Subcutaneous abdominal adipose tissue (tissue), 5 donors: ENCODE data around the gene LRMDA.
"Not testable (repeated sequence)": the region's sequence is repeated elsewhere in the genome, so short reads cannot be mapped to it uniquely, and the experiment has no call there.

ENCODE experiments used
- H3K27ac ChIP-seq: one replicate; pipeline ENCODE4 v1.7.0; 2013; ENCODE audit warnings: low read depth, mild to moderate bottlenecking, inconsistent platforms, low read length, moderate library complexity
- H3K27me3 ChIP-seq, 5 donors: one replicate each; pipeline ENCODE4 v1.7.0; 2013; ENCODE audit warnings: low read length in 5 of 5, inconsistent platforms in 1 of 5; ENCODE audit not compliant: control insufficient read depth in 5 of 5, insufficient read depth in 4 of 5
- H3K36me3 ChIP-seq, 5 donors: one replicate each; pipeline ENCODE4 v1.7.0; 2013; ENCODE audit warnings: low read length in 5 of 5; ENCODE audit not compliant: control insufficient read depth in 5 of 5, insufficient read depth in 5 of 5
- H3K4me1 ChIP-seq, 5 donors: one replicate each; pipeline ENCODE4 v1.7.0; 2013; ENCODE audit warnings: low read length in 5 of 5, mild to moderate bottlenecking in 3 of 5, moderate library complexity in 1 of 5; ENCODE audit not compliant: control insufficient read depth in 5 of 5, insufficient read depth in 5 of 5
- H3K4me3 ChIP-seq, 5 donors: one replicate each; pipeline ENCODE4 v1.7.0; 2013; ENCODE audit warnings: low read length in 5 of 5, low read depth in 1 of 5
- H3K9ac ChIP-seq, 5 donors: one replicate each; pipeline ENCODE4 v1.7.0; 2013; ENCODE audit warnings: low read length in 5 of 5, mild to moderate bottlenecking in 4 of 5, moderate library complexity in 3 of 5
- H3K9me3 ChIP-seq, 5 donors: one replicate each; pipeline ENCODE4 v1.7.0; 2013; ENCODE audit warnings: low read length in 5 of 5; ENCODE audit not compliant: control insufficient read depth in 5 of 5
- donor health status: healthy.
- donor health status: healthy.
- donor health status: healthy.
- donor health status: healthy.
- donor health status: healthy.

LRMDA gene

GRCh38 chr10:76045174-76045573 lies 613.8 kb downstream of the LRMDA start:
- Histone ChIP-seq H3K4me3 (no peak overlapping the region), H3K9me3 (no peaks in the 10 kb centered on the region), H3K27me3 (no peaks in the 10 kb centered on the region), H3K9ac (no peak overlapping the region), H3K36me3 (peaks cover 0 to 2% (median 0%) of the 10 kb centered on the region in 5 donors), H3K27ac (no peak overlapping the region), H3K4me1 (no peaks in the 10 kb centered on the region)

- Histone ChIP-seq H3K27ac (no peak overlapping the region), H3K9me3 (no peaks in the 10 kb centered on the region), H3K4me1 (no peaks in the 10 kb centered on the region), H3K27me3 (no peaks in the 10 kb centered on the region), H3K36me3 (peaks cover 0 to 2% (median 0%) of the 10 kb centered on the region in 5 donors), H3K9ac (no peak overlapping the region), H3K4me3 (no peak overlapping the region)
Measured at GRCh38 chr10:76047521-76047920, 616.1 kb downstream of the LRMDA start.

- Histone ChIP-seq H3K9me3 (no peaks in the 10 kb centered on the region), H3K27ac (no peak overlapping the region), H3K27me3 (no peaks in the 10 kb centered on the region), H3K9ac (no peak overlapping the region), H3K4me1 (no peaks in the 10 kb centered on the region), H3K4me3 (no peak overlapping the region), H3K36me3 (peaks cover 0 to 7% (median 0%) of the 10 kb centered on the region in 5 donors)
Measured at GRCh38 chr10:76049581-76050290, 618.3 kb downstream of the LRMDA start.

GRCh38 chr10:76050291-76050625 lies 618.8 kb downstream of the LRMDA start:
- peaks cover 0 to under 1% (median 0%) of the 10 kb centered on the region in 5 donors for H3K9me3 ChIP-seq
- no peak overlapping the region for H3K27ac ChIP-seq
- H3K36me3 ChIP-seq, result peaks cover 0 to 7% (median 0%) of the 10 kb centered on the region in 5 donors
- no peak overlapping the region for H3K4me3 ChIP-seq
- no peak overlapping the region for H3K9ac ChIP-seq
- H3K27me3 ChIP-seq, result no peaks in the 10 kb centered on the region
- no peaks in the 10 kb centered on the region for H3K4me1 ChIP-seq

- H3K9ac ChIP-seq, result no peak overlapping the region
- no peak overlapping the region for H3K4me3 ChIP-seq
- H3K4me1 ChIP-seq, result no peaks in the 10 kb centered on the region
- no peak overlapping the region for H3K27ac ChIP-seq
- peaks cover 0 to 10% (median 7%) of the 10 kb centered on the region in 5 donors for H3K9me3 ChIP-seq
- H3K27me3 ChIP-seq, result no peaks in the 10 kb centered on the region
- peaks cover 0 to 5% (median 0%) of the 10 kb centered on the region in 5 donors for H3K36me3 ChIP-seq
Measured at GRCh38 chr10:76051007-76051936, 619.8 kb downstream of the LRMDA start.

GRCh38 chr10:76052682-76053503 lies 621.5 kb downstream of the LRMDA start:
- Histone ChIP-seq H3K4me1 (no peaks in the 10 kb centered on the region), H3K36me3 (peaks cover 0 to 5% (median 0%) of the 10 kb centered on the region in 5 donors), H3K4me3 (no peak overlapping the region), H3K27me3 (no peaks in the 10 kb centered on the region), H3K27ac (no peak overlapping the region), H3K9ac (no peak overlapping the region), H3K9me3 (peaks cover 0 to 13% (median 7%) of the 10 kb centered on the region in 5 donors)

- no peak overlapping the region for H3K9ac ChIP-seq
- no peak overlapping the region for H3K4me3 ChIP-seq
- peaks cover 0 to 13% (median 7%) of the 10 kb centered on the region in 5 donors for H3K9me3 ChIP-seq
- no peaks in the 10 kb centered on the region for H3K4me1 ChIP-seq
- no peaks in the 10 kb centered on the region for H3K27me3 ChIP-seq
- H3K27ac ChIP-seq, result no peak overlapping the region
- H3K36me3 ChIP-seq, result peaks cover 0 to 10% (median 3%) of the 10 kb centered on the region in 5 donors
Measured at GRCh38 chr10:76055466-76055865, 624.0 kb downstream of the LRMDA start.

- H3K36me3 ChIP-seq, result peaks cover 2 to 10% (median 4%) of the 10 kb centered on the region in 5 donors
- H3K27ac ChIP-seq, result no peak overlapping the region
- no peaks in the 10 kb centered on the region for H3K27me3 ChIP-seq
- H3K4me1 ChIP-seq, result no peaks in the 10 kb centered on the region
- no peak overlapping the region for H3K9ac ChIP-seq
- H3K4me3 ChIP-seq, result peak overlapping the region in 1 of 5 donors; percentile 9
- peaks cover 0 to 13% (median 7%) of the 10 kb centered on the region in 5 donors for H3K9me3 ChIP-seq
Measured at GRCh38 chr10:76055963-76056362, 624.5 kb downstream of the LRMDA start.

- not testable (repeated sequence) for H3K27me3 ChIP-seq, H3K9ac ChIP-seq, H3K27ac ChIP-seq, H3K4me1 ChIP-seq, H3K4me3 ChIP-seq, H3K9me3 ChIP-seq
- H3K36me3 ChIP-seq, result peaks cover 3 to 12% (median 4%) of the 10 kb centered on the region in 5 donors
Measured at GRCh38 chr10:76060993-76061392, 629.6 kb downstream of the LRMDA start.
